ENCODE measurements around the gene NDC80. TPM values are rescaled to one million over a fixed set of nuclear protein-coding genes. Genes with fewer than 3 reads are reported as not detected.

The NDC80 gene
- total and polyA plus RNA-seq, 9 of the 15 experiments (the other 6 are each of a cell fraction or from before 2014, with no cell fraction given), result 65.2 to 97.9 (median 83.3) TPM

DNA sequence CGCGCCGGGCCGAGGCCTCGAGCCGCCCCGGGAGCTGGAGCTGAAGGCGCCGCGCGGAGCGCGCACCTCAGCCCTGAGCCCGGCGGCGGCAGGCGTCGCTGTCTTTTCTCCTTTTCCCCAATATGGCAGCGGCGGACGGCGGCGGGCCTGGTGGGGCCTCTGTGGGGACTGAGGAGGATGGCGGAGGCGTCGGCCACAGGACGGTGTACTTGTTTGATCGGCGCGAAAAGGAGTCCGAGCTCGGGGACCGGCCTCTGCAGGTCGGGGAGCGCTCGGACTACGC, 84.5 kb downstream of the NDC80 start (continued):
- TF ChIP-seq ZNF778 (CRISPR knock-in tag; IDR thresholded peaks at IDR 0.05) (no peak), KDM5B (IDR thresholded peaks at IDR 0.05; ENCODE audit: insufficient replicate concordance, low read depth, low read length) (peak; percentile 2), CC2D1A (IDR thresholded peaks at IDR 0.05) (no peak), ZNF165 (CRISPR knock-in tag; IDR thresholded peaks at IDR 0.05; ENCODE audit: borderline replicate concordance) (no peak), ZNF584 (CRISPR knock-in tag; IDR thresholded peaks at IDR 0.05; ENCODE audit: low read depth) (no peak), GATA2 (CRISPR knock-in tag; IDR thresholded peaks at IDR 0.05) (no peak), STAG1 (CRISPR knock-in tag; IDR thresholded peaks at IDR 0.05; ENCODE audit: borderline replicate concordance) (no peak; the same call in 1 of the 2 replicates), LCOR (CRISPR knock-in tag; IDR thresholded peaks at IDR 0.05) (no peak; the same call in 1 of the 2 replicates), ZFPM2 (CRISPR knock-in tag; IDR thresholded peaks at IDR 0.05) (no peak), ZNF444 (CRISPR knock-in tag; IDR thresholded peaks at IDR 0.05) (no peak), ZC3H11A (IDR thresholded peaks at IDR 0.05; ENCODE audit: low read depth, low read length) (no peak), NR2C2 (CRISPR knock-in tag; IDR thresholded peaks at IDR 0.05) (no peak), NR2C2 (tag; IDR thresholded peaks at IDR 0.05) (peak; percentile 89), EGR1 (conservative IDR thresholded peaks at IDR 0.05) (no peak), TAL1 (IDR thresholded peaks at IDR 0.05) (no peak)
- TF ChIP-seq, protein P1, sequence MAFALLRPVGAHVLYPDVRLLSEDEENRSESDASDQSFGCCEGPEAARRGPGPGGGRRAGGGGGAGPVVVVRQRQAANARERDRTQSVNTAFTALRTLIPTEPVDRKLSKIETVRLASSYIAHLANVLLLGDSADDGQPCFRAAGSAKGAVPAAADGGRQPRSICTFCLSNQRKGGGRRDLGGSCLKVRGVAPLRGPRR (CRISPR knock-in tag; IDR thresholded peaks at IDR 0.05), result no peak
- TF ChIP-seq, protein P2, sequence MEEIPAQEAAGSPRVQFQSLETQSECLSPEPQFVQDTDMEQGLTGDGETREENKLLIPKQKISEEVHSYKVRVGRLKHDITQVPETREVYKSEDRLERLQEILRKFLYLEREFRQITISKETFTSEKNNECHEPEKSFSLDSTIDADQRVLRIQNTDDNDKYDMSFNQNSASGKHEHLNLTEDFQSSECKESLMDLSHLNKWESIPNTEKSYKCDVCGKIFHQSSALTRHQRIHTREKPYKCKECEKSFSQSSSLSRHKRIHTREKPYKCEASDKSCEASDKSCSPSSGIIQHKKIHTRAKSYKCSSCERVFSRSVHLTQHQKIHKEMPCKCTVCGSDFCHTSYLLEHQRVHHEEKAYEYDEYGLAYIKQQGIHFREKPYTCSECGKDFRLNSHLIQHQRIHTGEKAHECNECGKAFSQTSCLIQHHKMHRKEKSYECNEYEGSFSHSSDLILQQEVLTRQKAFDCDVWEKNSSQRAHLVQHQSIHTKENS (CRISPR knock-in tag; IDR thresholded peaks at IDR 0.05), result no peak
- TF ChIP-seq, protein P3, sequence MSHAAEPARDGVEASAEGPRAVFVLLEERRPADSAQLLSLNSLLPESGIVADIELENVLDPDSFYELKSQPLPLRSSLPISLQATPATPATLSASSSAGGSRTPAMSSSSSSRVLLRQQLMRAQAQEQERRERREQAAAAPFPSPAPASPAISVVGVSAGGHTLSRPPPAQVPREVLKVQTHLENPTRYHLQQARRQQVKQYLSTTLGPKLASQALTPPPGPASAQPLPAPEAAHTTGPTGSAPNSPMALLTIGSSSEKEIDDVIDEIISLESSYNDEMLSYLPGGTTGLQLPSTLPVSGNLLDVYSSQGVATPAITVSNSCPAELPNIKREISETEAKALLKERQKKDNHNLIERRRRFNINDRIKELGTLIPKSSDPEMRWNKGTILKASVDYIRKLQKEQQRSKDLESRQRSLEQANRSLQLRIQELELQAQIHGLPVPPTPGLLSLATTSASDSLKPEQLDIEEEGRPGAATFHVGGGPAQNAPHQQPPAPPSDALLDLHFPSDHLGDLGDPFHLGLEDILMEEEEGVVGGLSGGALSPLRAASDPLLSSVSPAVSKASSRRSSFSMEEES (CRISPR knock-in tag; IDR thresholded peaks at IDR 0.05), result no peak
- TF ChIP-seq, protein P4, sequence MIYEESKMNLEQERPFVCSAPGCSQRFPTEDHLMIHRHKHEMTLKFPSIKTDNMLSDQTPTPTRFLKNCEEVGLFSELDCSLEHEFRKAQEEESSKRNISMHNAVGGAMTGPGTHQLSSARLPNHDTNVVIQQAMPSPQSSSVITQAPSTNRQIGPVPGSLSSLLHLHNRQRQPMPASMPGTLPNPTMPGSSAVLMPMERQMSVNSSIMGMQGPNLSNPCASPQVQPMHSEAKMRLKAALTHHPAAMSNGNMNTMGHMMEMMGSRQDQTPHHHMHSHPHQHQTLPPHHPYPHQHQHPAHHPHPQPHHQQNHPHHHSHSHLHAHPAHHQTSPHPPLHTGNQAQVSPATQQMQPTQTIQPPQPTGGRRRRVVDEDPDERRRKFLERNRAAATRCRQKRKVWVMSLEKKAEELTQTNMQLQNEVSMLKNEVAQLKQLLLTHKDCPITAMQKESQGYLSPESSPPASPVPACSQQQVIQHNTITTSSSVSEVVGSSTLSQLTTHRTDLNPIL (CRISPR knock-in tag; IDR thresholded peaks at IDR 0.05), result no peak
- TF ChIP-seq, protein P5, sequence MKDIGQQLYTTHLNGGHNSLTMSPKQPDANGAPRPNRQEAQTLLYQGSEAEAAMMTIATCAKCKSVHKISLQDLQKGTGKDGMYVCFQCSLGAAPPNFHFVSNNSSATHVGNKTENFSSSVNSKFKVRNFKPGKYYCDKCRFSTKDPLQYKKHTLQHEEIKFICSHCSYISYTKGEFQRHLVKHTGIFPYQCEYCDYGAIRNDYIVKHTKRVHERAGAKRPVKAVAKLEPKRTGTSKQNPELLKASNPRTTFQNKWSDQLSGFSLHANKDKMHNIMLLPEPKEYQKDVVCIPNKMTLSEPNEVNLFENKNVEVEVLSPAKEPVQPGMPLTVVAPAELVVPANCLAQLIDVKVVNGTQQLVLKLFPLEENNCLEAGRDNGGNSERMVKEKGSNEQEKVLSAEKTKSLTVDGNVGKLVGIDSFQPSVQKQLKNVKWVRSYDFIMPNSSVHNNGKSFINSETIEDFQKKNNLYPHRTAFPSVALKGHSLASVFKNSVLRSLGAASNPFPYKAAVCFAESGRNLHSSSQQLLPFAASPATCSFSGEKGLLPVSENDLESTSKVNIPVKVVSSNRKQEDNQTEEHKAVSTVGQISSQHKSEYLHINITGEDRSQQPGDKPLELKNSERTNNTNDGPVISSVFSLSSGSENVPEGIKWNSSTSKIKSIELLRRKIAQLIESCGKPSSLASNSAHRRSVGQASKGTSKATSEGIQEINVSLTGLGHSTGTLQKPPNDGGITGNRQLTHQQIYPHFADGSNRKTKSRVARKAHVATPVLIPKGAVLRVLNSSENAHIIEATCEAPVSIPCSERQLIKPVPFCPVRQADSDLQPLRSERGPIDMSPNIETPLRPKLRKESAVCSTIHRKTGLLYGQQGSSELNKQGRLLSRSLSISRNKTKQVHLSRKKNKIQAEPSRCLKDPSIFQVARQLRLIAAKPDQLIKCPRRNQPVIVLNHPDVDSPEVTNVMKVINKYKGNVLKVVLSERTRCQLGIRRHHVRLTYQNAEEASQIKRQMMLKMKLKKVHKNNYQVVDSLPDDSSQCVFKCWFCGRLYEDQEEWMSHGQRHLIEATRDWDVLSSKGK (CRISPR knock-in tag; IDR thresholded peaks at IDR 0.05), result no peak

Data from K562 (cell line).